ENCODE results near the gene C19orf81.

The C19orf81 gene

GRCh38 chr19:50701367-50701985 lies 52.2 kb downstream of the C19orf81 start:
- Histone ChIP-seq H3K9me3 (ENCODE audit: insufficient read depth, low read length, severe bottlenecking) (no peaks in the 10 kb centered on the region), H3K27ac (ENCODE audit: low read length) (no peak overlapping the region), H4K20me1 (ENCODE audit: insufficient read depth, low read length) (no peaks in the 10 kb centered on the region; the same call in 1 of the 2 replicates), H3K9ac (ENCODE audit: low read depth, low read length) (no peak overlapping the region), H3K4me3 (ENCODE audit: low read depth in 1 of 2, low read length in 2 of 2) (no peak overlapping the region), H2AFZ (ENCODE audit: low read depth, low read length) (no peak overlapping the region), H3K36me3 (ENCODE audit: insufficient read depth, low read length) (no peaks in the 10 kb centered on the region), H3K27me3 (ENCODE audit: insufficient read depth, low read length, poor library complexity) (no peaks in the 10 kb centered on the region), H3K4me2 (ENCODE audit: insufficient read depth, low read length) (no peak overlapping the region), H3K4me1 (ENCODE audit: insufficient read depth, low read length) (no peaks in the 10 kb centered on the region), H3K79me2 (ENCODE audit: insufficient read depth, low read length) (no peaks in the 10 kb centered on the region)
- no peak for ATAC-seq (ENCODE audit: insufficient read depth, low read depth)
- no peak for DNase-seq
- TF ChIP-seq CTCF (IDR thresholded peaks at IDR 0.05; ENCODE audit: borderline replicate concordance, extremely low read depth, low read length, poor library complexity, severe bottlenecking): no peak

- Histone ChIP-seq H4K20me1 (ENCODE audit: insufficient read depth, low read length) (no peaks in the 10 kb centered on the region; the same call in 1 of the 2 replicates), H3K79me2 (ENCODE audit: insufficient read depth, low read length) (no peaks in the 10 kb centered on the region)
- TF ChIP-seq EZH2 (IDR thresholded peaks at IDR 0.05; ENCODE audit: borderline replicate concordance, low read depth, low read length, severe bottlenecking) (no peak), CTCF (IDR thresholded peaks at IDR 0.05; ENCODE audit: borderline replicate concordance, extremely low read depth, low read length, poor library complexity, severe bottlenecking) (no peak)
Observed at GRCh38 chr19:50702158-50702870, 53.1 kb downstream of the C19orf81 start.

GRCh38 chr19:50702871-50703829 lies 53.9 kb downstream of the C19orf81 start:
- Histone ChIP-seq H3K4me1 (ENCODE audit: insufficient read depth, low read length) (no peaks in the 10 kb centered on the region), H3K27ac (ENCODE audit: low read length) (no peak overlapping the region), H3K79me2 (ENCODE audit: insufficient read depth, low read length) (no peaks in the 10 kb centered on the region), H3K36me3 (ENCODE audit: insufficient read depth, low read length) (no peaks in the 10 kb centered on the region), H4K20me1 (ENCODE audit: insufficient read depth, low read length) (no peaks in the 10 kb centered on the region; the same call in 1 of the 2 replicates), H2AFZ (ENCODE audit: low read depth, low read length) (no peak overlapping the region), H3K4me3 (ENCODE audit: low read depth in 1 of 2, low read length in 2 of 2) (no peak overlapping the region), H3K9ac (ENCODE audit: low read depth, low read length) (no peak overlapping the region), H3K9me3 (ENCODE audit: insufficient read depth, low read length, severe bottlenecking) (no peaks in the 10 kb centered on the region), H3K4me2 (ENCODE audit: insufficient read depth, low read length) (no peak overlapping the region), H3K27me3 (ENCODE audit: insufficient read depth, low read length, poor library complexity) (no peaks in the 10 kb centered on the region)
- TF ChIP-seq CTCF (IDR thresholded peaks at IDR 0.05; ENCODE audit: borderline replicate concordance, extremely low read depth, low read length, poor library complexity, severe bottlenecking) (no peak), EZH2 (IDR thresholded peaks at IDR 0.05; ENCODE audit: borderline replicate concordance, low read depth, low read length, severe bottlenecking) (no peak)
- ATAC-seq (ENCODE audit: insufficient read depth, low read depth): no peak
- DNase-seq: no peak

More at GRCh38 chr19:50702158-50702870, 53.1 kb downstream of the C19orf81 start:
- no peak overlapping the region for H3K4me2 ChIP-seq (ENCODE audit: insufficient read depth, low read length)
- no peaks in the 10 kb centered on the region for H3K27me3 ChIP-seq (ENCODE audit: insufficient read depth, low read length, poor library complexity)
- H3K9ac ChIP-seq (ENCODE audit: low read depth, low read length): no peak overlapping the region
- no peak for DNase-seq
- no peaks in the 10 kb centered on the region for H3K36me3 ChIP-seq (ENCODE audit: insufficient read depth, low read length)
- no peak overlapping the region for H2AFZ ChIP-seq (ENCODE audit: low read depth, low read length)
- no peaks in the 10 kb centered on the region for H3K4me1 ChIP-seq (ENCODE audit: insufficient read depth, low read length)
- H3K4me3 ChIP-seq (ENCODE audit: low read depth in 1 of 2, low read length in 2 of 2): no peak overlapping the region
- ATAC-seq (ENCODE audit: insufficient read depth, low read depth): no peak
- H3K27ac ChIP-seq (ENCODE audit: low read length): no peak overlapping the region
- H3K9me3 ChIP-seq (ENCODE audit: insufficient read depth, low read length, severe bottlenecking): no peaks in the 10 kb centered on the region

All from DND-41 (cell line).